GM19238 (cell line): ENCODE data around the gene RASSF5.
"Not testable (repeated sequence)": the region's sequence is repeated elsewhere in the genome, so short reads cannot be mapped to it uniquely, and the experiment has no call there.

Experiments used
- DNase-seq: peaks from one replicate; pipeline ENCODE4 v3.0.0; 2011; ENCODE audit warnings: low spot score; ENCODE audit not compliant: insufficient read length

The RASSF5 gene

DNA sequence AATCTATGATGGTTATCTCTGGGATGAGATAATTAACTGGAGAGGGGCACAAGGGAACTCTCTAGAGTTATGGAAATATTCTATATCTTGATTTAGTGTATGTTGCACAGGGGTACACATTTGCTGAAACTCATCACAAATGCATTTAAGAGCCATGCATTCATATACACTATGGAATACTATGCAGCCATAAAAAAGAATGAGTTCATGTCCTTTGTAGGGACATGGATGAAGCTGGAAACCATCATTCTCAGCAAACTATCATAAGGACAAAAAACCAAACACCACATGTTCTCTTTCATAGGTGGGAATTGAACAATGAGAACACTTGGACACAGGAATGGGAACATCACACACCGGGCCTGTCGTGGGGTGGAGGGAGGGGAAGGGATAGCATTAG lies 119.1 kb downstream of the RASSF5 start:
- not testable (repeated sequence) for DNase-seq

DNA sequence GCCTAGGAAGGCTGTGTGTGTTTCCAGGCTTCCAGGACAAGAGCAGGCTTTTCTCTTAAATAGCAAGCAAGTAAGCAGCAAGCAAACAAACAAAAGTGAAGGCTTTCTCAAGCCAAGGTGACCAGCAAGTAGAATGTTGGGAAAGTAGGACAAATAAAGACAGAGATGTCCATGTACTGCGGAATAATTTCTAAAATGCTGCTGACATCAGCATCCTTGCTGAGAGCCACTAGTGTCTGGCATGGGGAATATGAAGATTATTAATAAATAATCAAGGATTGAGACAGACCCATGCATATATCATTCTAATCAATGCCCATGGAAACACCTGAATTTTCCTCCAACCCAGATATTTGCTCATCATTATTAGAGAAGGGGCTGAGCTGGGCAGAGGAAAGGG lies 121.6 kb downstream of the RASSF5 start:
- DNase-seq: no peak

DNA sequence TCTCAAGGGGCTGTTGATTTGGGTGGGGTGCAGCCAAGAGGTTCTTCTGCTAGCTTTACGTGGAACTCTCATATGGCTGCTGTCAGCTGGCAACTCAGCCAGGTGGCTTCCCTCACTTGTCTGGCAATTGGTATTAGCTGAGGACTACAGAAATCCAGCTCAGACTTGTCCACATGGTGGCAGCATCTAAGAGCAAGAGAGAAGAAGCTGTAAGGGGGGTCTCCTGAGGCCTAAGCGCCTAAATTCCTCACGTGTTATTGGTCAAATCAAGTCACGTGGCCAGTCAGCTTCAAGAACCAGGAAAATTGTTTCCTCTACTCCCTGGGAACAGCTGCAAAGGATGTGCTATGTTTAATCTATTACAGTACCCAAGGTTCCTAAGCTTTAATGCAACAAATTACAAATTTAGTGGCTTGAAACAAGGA lies 123.8 kb downstream of the RASSF5 start:
- peak; percentile 57 for DNase-seq

- no peak for DNase-seq
These were observed 126.4 kb downstream of the RASSF5 start for GRCh38 chr1:206633708-206634121.

DNA sequence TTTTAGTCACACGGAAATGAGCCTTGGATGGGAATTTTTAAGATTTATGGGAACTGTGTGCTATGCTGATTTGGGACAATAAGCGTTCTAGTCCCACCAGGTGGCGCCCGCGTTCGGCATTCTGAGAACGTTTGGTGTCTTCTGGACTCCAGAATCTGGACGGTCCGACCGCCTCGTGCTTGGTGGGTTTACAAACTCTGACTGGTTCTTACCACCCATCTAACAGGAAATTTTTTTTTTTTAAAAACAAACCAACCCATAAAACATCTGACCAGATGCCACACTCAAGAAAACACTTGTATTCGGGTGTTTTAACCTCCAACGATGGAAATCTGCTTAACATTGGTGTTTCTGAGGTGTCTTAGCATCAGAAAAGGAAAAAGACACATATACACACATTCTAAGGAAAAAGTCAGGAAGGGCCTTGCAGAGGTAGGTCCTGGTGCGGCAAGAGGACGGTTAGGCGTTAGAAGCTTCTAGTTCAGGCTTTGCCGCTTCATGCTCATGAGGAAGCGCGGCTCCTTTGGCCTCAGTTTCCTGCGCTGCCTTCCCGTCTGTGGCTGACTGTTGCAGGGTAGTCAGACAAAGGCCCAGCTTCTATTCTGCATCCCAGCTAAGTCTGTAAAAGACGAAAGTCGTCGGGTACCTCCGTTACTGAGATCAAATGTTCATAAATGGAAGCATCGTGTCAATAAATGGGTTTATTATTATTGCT lies 127.2 kb downstream of the RASSF5 start:
- no peak for DNase-seq

DNA sequence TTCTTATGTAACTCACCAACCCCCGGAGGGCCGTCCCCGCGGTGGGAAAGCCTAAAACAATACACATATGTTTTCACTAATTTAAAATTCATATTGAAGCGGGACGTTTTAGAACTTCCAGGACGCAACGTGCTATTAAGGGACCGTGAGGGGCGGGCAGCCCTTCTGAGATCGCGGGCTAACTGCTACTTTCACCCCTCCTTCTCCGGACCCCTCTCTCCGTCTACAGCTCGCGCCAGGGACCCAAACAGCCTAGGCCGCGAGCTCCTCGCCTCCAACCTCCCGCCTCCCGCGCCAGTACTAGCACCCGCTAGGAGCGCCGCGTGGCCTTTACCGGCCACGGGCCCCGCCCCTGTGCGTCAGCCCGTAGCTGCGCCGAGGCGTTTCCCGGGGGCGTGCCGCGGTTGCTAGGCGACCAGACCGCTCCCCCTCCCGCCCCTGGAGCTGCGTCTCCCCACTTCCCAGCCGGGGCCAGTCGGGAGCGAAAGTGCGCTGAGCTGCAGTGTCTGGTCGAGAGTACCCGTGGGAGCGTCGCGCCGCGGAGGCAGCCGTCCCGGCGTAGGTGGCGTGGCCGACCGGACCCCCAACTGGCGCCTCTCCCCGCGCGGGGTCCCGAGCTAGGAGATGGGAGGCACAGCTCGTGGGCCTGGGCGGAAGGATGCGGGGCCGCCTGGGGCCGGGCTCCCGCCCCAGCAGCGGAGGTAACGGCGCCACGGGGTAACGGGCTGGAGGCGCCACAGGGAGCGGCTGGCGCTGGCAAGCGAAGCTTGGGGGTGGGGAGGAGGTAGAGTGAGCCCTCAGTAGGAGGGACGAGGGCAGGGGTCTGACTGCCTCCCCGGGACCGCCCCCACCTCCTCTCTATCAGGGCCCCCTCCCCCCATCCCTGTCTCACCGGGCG lies 128.0 kb downstream of the RASSF5 start, which contains the start of gene DYRK3:
TSS of gene DYRK3 (plus strand) at position 457 of the 898 bp plus-strand sequence. CDS start at position 625, 168 bp downstream.
- DNase-seq: peak; percentile 85

GRCh38 chr1:206635978-206636345 lies 128.6 kb downstream of the RASSF5 start:
- DNase-seq: no peak

DNA sequence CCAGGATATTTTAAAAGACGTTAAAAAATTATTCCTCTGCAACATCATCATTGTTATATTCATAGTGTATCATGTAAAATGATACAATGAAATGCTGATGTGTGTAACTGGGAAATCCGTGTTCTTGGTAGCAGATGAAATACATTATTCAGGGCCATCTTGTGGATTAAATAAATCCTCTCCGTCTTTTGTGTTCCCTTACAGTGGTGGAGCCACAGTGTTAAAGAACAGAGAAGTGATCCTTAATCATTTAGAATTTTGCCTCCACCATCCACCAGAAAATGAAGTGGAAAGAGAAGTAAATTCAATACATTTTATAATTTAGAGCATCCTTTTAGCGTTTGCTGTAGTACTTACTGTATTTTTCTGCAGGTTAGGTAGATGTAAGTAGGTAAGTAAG lies 129.3 kb downstream of the RASSF5 start:
- DNase-seq: no peak

GRCh38 chr1:206637605-206638004 lies 130.3 kb downstream of the RASSF5 start:
- DNase-seq: no peak
